Right ventricle myocardium superior (tissue), 1 donor: Measurements from ENCODE around the gene PRODH2. TPM values are rescaled to one million over a fixed set of nuclear protein-coding genes. Genes with fewer than 3 reads are reported as not detected.
"Not testable (repeated sequence)": the region's sequence is repeated elsewhere in the genome, so short reads cannot be mapped to it uniquely, and the experiment has no call there.

ENCODE experiments used
- ATAC-seq: fragments of 200-7000 bp; cut with Tn5 transposase; one replicate; pipeline ENCODE4 v1.9.1; 2020; ENCODE audit warnings: mild to moderate bottlenecking; ENCODE audit not compliant: poor library complexity
- DNase-seq: peaks from one replicate; pipeline ENCODE4 v3.0.0-alpha.2; 2020
- intact Hi-C: fragments of 100-400 bp; cut with DNase I; formaldehyde crosslinking; loops from one replicate; pipeline ENCODE4 v1.11.2; 2022
- total RNA-seq: library from RNA; stranded (reverse); fragmentation: NEBNext Ultra II Directional; extraction: Animal tissue kit (Norgen Biotek cat#: 25700); gene quantifications from one replicate; pipeline ENCODE4 v1.2.1, GENCODE V29; 2021
- donor health status: DM: no; HTN: yes; CAD: no; lungs with severe emphysema.

The PRODH2 gene
- total RNA-seq, 1 donor from 2014 or later, result not detected

DNA sequence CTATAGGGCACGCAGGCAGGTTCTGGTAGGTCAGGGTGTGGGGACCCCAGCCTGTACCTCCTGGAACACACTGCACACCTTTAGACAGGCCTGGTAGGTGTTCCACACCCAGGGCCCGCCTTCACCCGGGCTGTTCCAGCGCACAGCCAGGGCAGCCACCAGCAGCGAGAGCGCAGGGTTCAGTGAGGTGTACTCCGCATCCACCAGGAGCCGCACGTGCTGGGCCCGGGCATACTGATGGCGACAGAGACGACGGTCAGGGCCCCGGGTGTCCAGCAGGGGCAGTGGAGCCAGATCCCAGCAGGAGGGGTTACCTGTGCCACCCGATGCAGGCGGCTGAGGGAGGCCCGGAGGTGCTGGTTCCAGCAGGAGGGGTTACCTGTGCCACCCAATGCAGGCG lies 6.0 kb downstream of the PRODH2 start:
- no peak for ATAC-seq
- intact Hi-C loops, result no loop called here
- DNase-seq, result no peak

DNA sequence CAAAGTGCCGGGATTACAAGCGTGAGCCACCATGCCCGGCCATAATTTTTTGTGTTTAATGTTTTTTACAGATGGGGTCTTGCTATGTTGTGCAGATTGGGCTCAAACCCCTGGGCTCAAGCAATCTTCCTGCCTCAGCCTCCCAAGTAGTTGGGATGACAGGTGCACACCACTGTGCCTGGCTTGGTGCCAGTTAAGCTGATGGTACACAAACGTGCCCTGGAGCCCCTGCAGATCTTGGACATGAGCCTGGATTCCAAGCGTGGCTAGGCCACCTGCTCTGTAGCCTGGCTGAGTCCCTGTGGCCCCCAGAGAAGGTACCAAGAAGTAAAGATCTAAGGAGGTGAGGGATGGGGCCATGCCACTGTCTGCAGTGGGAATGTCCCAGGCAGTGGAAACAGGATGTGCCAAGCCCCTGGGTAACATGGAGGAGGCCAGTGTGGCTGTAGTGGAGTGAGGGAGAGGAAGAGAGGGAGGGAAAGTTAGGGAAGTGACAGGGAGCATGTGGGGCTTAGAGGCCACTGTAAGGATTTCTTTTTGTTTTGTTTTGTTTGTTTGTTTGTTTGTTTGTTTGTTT lies 7.0 kb downstream of the PRODH2 start:
- DNase-seq, result no peak
- no peak for ATAC-seq
- intact Hi-C loops, result no loop called here

DNA sequence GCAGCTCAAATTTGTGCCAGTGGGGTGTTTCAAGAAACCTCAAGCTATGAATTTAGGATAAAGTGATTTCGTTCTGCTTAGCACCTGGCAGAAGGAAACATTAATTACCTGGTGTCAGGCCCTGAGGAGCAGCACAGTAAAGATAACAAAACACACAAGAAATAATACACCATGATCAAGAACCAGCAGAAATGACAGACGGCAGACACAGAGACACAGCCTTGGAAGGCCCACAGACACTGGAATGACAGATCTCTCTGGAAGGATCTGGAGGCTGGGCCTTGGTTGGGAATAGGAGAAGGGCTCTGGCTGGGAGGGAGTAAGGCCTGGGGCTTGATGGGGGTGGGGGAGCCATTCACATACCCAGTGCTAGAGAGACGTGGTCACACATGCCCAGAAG lies 10.8 kb downstream of the PRODH2 start:
- intact Hi-C loops, result no loop called here
- DNase-seq (no peak), ATAC-seq (no peak)

DNA sequence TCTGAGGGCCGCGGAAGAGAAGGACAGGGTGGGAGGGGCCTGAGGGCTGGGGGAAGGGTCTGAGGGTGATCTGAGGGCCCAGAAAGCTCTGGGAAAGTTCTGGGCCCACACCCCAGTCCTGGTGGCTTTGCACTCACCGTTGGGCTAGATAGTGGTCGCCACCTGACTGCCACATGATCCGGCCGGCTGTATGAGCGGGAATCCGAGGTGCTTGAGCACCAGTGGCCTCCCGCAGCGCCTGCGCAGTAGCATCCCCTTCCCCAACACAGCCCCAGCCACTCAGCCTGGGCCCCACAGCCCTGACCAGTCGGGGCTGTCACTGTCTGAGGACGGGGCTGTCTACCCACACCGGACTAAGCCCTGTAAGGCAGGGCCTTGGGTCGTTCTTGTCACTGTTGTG lies 15.0 kb downstream of the PRODH2 start:
- ATAC-seq (no peak), DNase-seq (no peak)
- intact Hi-C loops, result no loop called here

DNA sequence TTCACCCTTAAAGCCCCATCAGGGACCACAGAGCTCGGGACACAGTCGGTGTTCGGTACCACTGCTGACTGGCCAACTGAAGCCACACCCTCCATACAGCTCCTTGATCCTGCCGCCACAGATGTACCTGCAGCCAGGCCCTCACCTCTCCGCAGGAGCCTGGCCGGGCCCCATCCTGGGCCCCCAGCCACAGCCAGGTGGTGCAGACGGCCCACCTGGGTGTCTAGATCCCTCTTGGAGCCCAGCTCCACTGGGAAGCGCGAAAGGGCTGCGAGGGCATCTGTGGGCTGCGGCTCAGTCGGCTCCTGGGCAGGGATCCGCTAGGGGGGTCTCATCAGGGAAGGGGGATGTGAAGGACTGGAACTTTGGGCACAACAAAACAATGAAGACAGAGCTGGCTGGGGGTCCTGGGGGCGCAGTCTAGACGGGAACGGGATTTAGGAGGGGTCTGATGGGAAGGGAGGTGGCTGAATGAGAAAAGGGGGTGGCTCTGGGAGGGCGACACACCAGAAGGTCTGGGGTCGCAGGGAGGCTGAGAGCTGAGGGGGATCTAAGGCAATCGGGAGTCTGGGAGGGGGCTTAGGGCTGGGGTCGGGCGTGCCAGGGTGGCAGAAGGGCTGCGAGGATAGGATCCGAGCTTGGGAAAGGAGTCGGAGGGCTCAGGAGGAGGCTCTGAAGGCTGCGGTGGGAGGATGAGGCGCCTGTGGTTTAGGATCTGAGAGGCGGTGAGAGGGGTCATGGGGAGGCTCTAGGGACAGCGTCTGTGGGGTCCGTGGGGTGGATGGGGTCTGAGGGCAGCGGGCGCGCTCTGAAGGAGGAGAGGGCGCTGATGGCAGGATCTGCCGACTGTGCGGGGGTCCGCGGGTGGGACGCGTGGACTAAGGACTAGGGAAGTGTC lies 15.8 kb downstream of the PRODH2 start:
- no peak for ATAC-seq
- no peak for DNase-seq
- intact Hi-C loops, result no loop called here

DNA sequence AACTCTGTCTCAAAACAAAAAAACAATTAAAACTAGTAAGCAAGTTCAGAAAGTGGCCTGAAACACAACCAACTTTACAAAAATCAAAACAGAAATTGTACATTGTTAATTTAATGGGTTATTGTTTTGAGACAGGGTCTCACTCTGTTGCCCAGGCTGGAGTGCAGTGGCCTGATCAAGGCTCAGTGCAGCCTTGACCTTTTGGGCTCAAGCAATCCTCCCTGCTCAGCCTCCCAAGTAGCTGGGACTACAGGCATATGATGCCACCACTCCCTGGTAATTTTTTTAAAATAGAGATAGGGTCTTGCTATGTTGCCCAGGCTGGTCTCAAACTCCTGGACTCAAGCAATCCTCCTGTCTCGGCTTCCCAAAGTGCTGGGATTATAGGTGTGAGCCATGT lies 17.1 kb downstream of the PRODH2 start:
- DNase-seq, intact Hi-C loops, ATAC-seq: not testable (repeated sequence)

DNA sequence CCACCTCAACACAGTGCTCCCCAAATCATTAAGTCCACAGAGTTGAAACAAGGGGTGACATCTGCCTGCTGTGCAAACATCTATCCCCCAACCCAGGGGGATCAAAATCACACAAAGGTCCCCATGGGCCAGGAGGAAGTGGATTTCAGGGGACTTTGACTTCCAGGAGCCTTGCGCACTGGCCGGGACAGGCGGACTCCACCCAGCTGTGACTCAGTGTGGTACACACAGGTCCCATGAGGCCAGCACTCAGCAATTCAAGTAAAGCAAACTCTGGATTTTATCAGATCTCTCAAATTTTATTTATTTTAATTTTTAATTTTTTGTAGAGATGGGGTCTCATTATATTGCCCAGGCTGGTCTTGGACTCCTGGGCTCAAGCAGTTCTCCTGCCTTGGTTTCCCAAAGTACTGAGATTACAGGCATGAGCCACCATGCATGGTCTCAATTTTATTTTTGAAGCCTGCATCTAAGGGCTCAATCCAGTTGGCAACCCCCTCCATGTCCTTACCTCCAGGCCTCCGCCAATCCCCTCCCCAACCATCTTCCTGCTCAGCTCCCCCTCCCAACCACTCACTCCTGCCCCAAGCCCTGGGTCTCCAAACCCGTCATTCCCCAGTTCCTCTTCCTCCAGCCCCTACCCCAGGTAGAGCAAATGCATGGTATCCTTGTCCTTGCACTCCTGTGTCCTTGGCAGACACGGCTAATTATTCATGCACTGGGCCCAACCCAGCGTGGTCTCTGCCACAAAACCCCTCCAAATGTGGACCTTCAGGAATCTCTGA lies 19.1 kb downstream of the PRODH2 start:
- no peak for ATAC-seq
- DNase-seq, result peak; percentile 33
- intact Hi-C loops, result no loop called here

DNA sequence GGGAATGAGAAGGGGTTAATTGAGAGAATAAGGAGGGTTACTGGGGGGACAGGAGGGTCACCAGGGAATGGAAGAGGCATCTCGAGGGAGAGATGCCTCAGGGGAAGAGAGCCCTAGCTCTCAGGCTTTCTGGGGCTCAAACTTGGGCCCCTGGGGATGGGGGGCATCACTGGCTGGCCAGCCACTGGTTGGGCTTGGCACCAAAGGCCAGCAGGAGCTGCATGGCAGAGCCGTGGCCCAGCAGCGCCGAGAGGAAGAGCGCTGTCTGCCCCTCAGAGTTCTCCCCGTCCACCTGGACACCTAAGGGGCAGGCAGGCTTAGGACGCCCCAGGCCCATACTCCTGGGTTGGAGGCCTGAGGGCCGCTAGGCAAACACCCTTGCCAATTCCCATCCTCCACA lies 19.8 kb downstream of the PRODH2 start:
- ATAC-seq (no peak), DNase-seq (peak; percentile 10)
- intact Hi-C loops, result no loop called here

DNA sequence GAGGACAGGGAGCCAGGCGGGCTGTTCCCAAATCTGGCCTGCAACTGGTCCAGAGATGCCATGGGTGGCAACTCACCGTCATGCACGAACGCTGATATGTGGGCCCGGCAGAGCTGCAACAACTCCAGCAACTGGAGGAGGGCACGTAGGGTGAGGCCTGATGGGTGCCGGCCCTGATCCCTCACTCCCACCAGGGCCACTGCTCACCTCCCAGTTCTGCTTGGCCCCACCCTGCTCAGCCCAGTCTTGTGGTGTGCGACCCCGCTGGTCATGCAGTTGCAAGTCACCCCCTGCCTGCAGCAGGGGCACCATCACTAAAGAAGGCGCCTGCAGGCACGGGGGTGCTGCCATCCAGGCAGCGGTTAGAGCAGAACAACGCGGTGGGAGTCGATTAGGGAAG lies 20.3 kb downstream of the PRODH2 start:
- ATAC-seq (no peak), DNase-seq (peak; percentile 17)
- intact Hi-C loops, result no loop called here

DNA sequence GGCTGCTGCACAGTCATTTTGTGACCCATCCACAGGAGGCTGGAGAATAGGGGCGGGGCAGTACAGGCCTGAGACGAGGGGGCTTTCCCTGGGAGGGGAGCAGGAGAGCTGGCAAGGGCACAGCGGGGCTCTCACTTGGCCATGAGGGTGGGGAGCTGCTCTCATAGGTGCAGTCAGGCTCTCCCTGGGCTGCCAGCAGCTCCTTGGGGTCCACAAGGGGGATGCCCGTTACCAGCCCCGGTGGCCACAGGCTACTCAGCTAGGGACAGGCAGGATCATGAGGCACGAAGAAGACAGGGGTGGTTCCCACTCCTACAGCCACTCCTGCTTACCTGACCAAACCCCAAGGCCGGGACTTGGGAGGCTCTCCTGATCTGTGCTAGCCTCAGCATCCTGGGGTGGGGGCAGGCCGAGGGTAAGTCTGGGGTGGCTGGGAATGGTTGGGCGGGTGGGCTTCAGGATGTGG lies 20.8 kb downstream of the PRODH2 start:
- DNase-seq (peak; percentile 28), ATAC-seq (no peak)
- intact Hi-C loops, result no loop called here

DNA sequence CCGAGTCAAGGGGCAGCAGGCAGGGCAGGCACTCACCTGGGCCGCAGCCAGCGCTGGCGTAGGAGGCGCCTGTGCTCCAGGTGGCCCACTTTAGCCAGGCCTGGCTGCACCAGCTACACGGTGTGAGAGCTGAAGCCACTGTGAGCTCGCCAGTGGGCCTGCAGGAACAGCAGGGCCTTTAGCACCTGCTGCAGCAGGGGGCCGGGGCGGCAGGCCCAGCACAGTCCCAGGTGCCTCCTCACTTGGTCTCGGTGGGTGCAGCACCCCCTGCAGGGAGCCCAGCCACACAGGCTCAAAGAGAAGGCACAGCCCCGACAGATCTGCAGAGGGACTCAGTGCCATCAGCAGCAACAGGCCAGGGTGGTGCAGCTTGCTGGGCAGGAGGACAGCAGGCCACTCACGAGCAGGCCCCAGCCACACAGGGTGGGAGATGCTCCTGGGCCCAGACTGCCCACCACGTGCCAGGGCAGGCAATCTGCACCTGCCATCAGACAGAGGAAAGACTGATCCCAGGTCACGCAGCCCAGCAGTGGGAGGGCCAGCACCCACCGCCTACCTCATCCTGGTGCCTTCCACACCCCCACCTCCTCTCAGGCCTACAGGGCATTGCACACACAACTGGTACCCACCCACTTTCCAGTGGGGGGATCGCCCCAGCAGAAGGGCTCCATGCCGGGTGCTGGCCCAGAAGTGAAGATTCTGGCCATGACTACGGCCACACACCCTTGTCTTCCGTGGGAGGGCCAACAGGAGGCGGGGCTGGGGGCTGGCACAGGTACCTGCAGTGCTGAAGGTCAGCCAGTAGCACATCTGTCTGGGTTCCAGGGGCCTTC lies 21.4 kb downstream of the PRODH2 start:
- ATAC-seq (no peak), DNase-seq (peak; percentile 36)
- intact Hi-C loops, result no loop called here

DNA sequence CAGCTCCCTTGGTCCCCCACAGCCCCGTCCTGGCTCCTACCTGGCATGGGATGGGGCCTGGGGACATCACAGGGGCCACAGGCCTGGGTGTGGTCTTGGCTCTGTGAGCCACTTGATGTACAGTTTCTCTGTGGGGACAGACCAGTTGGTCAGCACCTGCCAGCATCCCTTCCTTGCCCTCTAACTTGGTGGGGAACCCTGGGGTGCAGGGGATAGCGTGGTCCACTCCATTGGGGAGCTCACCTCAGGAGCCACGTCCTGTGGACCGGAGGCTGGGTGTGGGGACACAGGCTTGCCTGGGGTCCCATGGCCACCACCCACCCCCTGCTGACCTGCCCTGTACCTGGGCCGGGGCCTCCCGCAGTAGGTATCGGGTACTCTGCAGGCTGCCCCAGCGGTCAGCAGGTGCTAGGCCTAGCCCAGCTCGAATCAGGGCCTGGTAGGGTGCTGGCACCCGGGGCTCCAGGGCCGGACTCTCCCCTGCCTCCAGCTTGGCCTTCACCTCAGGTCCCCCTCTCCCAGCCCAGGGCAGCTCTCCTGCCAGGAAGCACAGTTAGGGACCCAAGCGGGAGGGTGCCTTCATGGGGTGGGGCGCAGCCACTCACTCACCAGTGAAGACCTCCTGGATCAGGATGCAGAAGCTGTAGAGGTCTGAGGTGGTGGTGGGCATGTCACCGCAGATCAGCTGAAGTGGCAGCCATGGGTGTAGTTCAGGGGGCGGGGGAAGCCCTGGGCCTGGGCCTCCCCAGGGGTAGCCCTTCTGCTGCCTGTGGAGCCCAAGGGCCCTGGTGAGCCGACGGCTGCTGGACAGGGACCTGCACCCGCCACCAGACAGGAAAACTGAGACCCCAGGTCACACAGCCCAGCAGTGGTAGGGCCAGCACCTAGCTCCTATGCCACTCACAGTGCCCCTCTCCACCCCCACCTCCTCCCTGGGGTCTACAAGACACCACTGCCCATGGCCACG lies 22.4 kb downstream of the PRODH2 start:
- peak; percentile 37 for DNase-seq
- intact Hi-C loops, result no loop called here
- ATAC-seq, result no peak

DNA sequence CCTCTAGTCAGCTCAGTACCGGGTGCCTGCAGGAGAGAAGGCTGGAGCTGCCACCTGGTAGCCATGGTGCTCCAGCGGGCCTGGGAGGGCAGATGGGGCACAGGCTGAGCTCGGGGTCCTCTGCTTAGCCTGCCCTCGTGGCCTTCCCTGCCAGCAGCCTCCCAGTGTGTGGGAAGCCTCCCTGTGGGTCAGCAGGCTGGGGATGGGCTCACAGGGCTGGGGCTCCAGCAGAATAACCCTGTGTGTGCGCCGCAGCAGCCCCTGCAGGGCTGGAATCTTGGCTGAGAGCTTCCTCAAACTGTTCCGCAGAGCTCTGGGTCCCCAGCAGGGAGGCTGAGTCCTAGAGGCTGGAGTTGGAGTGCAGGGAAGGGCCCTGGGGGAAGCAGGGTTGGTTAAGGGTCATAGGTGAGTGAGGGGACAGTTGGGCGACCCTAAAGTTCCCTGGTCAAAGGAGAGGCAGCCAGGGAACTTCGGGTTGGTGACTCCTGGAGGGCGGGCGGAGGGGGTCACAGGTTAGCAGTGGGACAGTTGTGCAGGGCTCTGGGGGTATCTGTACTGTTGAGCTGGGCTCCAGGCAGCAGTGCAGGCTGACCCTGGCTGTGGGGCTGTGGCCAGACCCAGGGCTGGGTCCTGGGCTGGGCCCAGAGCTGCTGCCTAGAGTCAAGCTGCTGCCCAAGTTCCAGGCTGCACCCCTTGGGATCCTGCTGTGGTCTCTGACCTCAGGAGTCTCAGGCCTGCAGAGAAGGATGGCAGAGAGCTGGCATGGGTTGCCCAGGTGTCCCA lies 23.3 kb downstream of the PRODH2 start:
- intact Hi-C loops, result no loop called here
- ATAC-seq (no peak), DNase-seq (peak; percentile 26)

DNA sequence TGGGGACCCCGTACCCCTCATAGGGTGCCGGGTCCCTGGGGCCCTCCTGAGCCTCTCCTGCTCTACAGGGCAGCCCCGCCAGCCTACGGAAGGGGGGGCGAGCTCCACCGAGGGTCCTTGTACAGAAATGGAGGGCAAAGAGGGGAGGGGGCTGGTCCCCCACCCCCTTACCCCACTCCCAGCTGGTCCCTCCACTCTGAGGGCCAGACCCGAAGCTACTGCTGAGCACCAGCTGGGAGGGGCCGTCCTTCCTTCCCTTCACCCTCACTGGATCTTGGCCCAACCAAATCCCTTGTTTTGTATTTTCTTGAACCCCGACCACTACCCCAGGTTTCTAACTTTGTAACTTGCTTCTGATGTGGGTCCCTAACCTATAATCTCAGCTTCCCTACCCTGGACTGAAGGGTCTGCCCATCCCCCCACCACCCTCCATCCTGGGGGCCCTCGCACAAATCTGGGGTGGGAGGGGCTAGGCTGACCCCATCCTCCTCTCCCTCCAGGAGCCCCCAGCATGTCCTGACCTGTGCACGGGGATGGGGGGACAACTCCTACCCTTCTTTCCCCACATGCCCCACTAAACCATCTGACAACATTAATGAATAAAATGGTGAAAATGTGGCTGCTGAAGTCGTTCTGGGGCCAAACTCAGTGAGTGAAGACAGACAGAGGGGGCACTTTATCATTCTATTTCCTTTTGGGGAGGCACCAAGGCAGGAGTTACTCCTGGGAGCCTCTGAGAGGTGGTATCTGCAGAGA lies 24.3 kb downstream of the PRODH2 start:
- DNase-seq (peak; percentile 9), ATAC-seq (no peak)
- intact Hi-C loops, result no loop called here

DNA sequence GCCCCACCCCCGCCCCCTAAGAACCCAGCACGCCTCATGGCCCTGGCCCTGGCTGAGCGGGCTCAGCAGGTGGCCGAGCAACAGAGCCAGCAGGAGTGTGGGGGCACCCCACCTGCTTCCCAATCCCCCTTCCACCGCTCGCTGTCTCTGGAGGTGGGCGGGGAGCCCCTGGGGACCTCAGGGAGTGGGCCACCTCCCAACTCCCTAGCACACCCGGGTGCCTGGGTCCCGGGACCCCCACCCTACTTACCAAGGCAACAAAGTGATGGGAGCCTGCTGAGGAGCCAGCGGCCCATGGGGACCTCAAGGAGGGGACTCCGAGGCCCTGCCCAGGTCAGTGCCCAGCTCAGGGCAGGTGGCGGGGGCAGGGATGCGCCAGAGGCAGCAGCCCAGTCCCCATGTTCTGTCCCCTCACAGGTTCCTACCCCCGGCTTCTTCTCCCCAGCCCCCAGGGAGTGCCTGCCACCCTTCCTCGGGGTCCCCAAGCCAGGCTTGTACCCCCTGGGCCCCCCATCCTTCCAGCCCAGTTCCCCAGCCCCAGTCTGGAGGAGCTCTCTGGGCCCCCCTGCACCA lies 25.3 kb downstream of the PRODH2 start:
- intact Hi-C loops, result no loop called here
- peak; percentile 18 for DNase-seq
- ATAC-seq, result no peak
